IPS-NIHi7 (cell line): ENCODE measurements around the gene TRA2B.
A peak's percentile ranks its signal among the peaks of the same experiment; 100 is the strongest.

Source experiments
- DNase-seq: peaks from one replicate; pipeline ENCODE4 v3.0.0; 2012; ENCODE audit warnings: mixed read lengths; ENCODE audit errors: extremely low spot score

TRA2B gene

DNA sequence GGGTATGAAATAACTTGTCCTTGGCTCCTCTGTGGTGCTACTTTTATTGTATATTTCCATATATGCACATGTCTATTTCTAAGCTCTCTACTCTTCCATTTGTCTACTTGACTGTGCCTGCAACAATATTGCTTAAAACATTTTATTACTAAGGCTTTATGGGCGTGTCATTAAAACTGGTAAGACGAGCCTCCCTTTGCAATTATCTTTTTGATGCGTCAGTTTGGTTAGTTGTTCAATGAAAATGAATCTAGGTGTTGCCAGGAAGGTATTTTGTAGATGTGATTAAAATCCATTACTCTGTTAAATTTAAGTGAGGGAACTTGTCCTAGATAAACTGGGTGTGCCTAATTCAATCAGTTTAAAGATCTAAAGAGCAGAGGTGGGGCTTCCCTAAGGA is 12.9 kb upstream of the TRA2B start:
- no peak for DNase-seq

DNA sequence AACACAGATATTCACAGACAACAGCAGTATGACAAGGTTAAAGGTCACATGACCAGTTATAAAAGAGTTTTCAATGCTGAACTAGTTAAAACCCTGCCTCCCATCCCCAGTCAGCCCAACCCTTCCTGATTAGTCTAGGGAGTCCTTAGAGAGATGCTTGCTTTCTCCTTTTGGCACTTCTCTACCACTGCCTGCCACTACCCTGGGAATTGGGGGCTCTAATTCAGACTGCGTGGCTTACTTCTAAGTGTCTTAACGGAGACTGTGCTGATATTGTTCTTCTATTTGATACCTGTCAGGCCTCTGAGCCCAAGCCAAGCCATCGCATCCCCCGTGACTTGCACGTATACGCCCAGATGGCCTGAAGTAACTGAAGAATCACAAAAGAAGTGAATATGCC is 11.7 kb upstream of the TRA2B start:
- no peak for DNase-seq

DNA sequence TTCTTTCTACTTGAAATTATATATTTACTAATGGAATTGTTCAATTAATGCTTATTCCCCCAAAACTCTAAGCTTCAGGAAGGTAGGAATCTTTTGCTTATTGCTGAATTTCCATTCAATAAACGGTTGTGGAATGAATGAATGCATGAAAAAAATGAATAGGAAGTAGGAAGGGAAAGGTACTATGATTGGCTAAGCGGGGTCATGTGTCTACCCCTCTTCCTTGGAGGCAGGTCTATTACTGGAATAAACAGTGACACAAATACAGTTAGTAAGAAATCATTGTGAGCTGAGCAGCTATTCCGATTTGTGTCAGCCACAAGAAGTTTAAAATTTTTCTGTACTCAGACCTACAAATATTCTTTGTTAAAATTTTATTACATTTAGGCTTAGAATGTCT is 10.5 kb upstream of the TRA2B start:
- no peak for DNase-seq

DNA sequence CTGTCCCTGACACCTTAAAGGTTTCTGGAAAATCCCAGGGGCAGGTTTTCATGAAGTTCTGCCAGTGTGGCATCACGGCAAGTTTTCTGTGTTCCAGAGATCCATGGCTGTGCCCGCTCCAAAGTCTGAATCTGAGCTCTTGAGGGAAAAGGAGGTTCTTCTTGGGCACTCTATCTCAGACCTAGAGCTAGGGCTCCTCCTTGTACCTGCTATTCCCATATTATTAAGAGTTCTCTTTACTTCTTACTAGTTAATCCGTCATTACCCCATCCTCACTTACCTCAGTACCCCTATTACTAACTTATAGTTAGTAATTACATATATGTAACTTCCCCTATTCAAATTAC is 5.9 kb upstream of the TRA2B start:
- DNase-seq: no peak

DNA sequence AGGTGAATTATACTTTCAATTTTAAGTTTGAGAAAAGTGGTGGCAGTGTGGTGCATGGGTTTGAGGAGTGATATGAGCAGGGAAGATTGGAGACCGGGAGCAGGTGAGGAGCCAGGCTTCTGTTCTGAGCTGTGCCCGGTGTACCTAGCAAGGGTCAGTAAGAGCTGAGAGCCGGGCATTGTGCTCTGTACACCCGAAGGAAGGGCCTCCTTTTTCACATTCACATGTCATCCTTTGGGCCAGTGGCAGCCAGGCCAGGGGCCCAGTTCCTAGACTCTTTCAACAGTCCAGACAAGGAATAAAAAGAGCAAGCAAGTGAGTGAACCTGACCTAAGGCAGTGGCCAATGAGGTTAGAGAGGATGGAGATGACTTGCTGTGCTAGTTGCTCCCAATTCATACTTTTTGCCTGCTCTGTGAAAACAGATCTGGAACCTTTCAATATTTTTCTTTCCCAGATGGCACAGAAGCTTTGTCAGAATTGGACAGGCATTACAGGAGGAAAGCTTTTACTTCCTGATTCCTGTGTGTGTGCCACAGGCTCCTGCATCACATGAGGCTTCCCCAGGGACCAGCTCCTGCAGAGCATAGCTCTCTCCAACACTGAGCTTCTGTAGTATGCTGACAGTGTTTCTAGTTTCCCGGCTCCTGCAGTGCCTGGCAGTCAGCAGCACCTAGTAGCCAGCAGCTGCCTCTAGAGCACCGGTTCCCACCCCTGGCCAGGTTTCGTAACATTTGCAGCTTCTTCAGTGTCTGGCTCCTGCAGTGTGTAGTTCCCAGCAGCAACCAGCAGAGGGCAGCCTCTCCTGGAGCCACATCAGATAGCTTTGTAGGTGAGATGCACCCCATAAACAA is 5.3 kb upstream of the TRA2B start:
- DNase-seq: peak; percentile 86

DNA sequence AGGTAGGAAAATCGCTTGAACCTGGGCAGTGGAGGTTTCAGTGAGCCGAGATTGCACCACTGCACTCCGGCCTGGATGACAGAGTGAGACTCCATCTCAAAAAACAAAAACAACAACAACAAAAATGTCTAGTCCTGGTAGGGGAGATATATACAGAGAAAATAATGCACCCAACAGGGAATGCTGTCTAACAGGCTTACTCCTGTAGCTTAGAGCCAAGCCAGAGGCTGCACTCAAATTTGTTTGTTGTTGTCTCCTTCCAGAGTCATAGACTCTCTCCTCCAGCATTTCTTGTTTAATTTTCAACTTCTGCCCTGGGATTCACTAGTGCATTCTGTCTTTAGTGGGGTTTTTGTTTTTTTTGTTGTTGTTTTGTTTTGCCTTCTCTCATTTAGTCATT is 4.6 kb upstream of the TRA2B start:
- DNase-seq: no peak

DNA sequence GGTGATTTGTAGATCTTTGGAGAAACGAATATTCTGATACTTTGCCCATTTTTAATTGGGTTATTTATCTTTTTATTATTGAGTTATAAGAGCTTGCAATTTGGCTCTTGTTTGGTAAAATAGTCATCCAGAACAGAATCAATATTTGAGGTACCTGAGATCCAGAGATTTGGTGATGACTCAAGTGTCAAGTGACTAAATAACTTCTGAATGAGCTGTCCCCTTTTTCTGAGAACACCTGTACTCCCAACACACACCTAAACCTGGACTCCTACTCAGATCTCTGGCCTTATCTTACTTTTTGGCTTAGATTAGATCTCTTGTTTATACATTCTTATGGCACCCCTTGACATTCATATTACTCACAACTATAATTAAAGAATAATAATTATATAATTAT is 3.1 kb upstream of the TRA2B start:
- DNase-seq: no peak

DNA sequence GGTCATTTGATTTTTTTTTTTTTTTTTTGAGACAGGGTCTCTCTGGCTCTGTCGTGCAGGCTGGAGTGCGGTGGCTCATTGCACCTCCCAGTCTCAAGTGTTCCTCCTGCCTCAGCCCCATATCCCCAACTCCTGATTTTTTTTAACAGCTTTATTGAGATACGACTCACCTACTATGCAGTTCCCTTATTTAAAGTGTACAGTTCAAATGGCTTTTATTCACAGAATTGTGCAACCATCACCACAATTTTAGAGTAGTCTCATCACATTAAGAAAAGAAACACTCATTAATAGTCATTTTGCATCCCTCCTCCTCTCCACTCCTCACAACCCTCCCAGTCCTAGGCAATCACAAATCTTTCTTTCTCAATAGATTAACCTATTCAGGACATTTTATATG is 1.9 kb upstream of the TRA2B start:
- DNase-seq: no peak

DNA sequence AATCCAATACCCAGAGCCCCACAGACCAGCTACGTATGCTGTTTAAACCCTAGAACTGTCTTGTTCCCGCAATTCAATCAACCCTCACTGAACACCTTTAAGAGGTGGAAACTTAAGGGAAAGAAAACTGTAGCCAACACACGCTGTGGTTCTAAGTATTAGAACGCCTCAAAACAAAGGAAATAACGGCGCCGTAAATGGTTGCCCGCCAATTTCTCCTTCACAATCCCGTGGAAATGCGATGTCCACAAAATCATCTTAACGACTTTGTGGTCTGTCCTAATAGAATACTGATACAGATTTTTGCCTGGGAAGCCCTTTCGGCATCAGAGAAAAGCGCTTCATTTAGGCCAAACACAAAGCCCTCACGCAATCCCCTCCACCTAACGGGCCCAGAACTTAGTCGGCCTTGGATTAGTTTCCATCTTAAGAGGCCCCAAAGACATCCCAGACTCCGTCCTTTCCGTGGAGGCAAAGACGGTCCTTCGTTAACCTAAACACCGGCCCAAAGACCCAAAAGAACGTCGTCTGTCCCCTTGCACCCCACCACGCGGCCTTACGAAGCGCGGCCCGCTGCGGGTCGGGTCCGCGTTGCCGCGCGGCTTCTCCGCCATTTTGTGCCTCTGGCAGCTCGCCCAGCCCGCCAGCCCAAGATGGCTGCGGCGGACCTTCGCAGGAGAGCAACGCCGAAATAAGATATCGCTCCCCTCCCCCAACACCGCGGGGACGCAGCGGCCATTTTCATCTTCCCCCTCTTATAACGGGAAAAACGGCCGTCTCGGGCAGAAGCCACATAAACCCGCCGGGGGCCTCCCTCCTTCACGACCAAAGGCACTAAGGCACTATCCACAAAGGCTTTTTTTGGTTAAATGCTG is 763 bp downstream of the TRA2B start:
- peak; percentile 71 for DNase-seq

DNA sequence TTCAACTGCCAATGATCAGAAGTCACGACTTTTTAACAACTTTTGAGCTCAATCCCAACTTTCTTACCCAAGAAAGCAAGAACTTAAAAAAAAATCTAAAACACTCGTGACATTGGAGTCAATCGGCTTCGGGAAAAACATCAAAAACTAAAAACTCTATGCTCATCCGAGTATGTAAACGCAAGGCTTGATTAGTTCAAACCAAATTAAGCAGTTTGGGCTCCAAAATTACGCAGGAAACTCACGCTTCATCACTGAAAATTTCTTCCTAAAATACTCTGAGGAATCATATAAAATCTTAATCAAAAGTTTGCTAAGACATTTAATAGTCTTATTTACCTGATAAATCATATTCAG is 1.6 kb downstream of the TRA2B start:
- no peak for DNase-seq

DNA sequence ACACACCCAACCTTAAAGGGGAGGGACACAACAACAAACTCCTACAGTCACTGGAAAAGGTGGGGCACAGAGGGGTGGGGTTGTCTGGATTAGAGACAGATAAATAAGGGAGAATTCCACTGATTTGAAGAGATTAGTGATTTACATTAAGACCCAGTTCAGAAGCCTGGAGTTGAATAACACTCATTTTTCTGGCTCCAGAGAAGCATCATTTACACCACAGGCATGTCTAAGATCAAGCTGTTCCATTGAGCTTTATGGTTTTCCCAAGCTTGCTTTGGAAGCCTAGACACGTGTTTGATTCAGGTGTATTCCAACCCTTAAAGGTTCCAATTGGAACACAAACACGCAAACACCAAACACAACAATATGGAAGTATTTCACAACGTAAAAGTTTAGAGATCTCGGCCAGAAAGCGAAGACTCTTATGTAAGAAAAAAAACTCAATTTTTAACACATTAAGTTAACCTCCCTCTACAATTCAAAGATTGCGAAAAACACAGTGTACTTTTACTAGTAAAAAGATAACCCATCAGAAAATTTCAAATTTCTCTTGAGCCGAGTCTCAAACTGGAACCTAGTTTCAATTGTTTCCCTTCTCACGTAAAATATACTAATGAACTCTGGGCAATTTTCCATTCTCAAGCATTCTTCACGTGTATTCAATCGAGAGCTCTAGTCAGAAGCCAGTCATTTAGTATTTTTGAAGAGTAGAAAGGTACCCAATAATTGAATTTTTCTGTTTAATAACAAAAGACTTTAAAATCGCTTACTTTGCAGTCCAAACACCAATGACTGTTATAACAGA is 2.1 kb downstream of the TRA2B start:
- DNase-seq: no peak

DNA sequence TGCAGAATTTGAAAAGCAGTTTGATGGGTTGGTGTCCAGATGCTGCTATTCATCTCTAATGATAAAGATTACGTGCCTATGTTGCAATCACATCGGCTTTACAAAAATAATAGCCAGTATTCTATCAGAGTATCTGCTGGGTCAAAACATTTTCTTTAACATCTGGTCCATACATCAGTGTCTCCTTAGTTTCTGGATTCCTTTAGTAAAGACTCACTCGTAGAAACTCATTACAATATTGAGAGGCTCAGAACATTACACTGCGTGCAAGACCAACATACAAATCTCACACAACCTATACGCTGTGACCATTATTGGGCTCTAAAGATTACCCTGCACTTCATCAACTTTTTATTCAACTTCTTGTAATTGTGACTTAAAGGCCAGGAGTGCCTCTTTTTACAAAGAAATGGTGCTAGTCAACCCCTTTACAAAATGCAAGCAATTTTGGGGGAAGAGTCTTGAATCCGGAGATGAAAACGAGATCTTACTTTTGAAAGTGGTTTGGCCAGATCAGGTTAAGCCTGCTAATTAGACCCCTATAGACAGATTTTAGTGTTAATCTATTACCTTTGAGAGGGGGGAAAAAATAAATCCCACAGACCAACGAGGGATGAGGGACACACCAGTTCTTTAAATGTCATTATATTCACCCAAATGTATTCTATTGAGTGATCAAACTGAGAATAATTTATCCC is 2.9 kb downstream of the TRA2B start:
- no peak for DNase-seq

DNA sequence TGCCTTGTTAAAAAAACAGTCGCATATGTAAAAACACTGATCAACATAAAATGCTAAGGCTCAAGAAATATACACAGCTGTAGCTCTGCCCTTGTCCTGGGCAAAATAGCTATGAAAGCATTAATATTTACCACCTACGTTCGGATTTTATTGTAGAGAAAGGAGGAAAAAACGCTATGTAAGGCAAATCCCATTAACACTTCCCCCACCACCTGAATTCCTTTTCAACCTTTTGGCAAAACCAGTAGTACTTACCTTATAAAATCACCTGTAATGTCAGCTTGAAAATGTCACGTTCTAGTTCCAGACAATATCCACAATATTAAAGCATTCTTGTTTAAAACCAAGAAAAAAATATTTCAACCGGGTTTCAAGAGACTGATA is 3.6 kb downstream of the TRA2B start:
- DNase-seq: no peak

DNA sequence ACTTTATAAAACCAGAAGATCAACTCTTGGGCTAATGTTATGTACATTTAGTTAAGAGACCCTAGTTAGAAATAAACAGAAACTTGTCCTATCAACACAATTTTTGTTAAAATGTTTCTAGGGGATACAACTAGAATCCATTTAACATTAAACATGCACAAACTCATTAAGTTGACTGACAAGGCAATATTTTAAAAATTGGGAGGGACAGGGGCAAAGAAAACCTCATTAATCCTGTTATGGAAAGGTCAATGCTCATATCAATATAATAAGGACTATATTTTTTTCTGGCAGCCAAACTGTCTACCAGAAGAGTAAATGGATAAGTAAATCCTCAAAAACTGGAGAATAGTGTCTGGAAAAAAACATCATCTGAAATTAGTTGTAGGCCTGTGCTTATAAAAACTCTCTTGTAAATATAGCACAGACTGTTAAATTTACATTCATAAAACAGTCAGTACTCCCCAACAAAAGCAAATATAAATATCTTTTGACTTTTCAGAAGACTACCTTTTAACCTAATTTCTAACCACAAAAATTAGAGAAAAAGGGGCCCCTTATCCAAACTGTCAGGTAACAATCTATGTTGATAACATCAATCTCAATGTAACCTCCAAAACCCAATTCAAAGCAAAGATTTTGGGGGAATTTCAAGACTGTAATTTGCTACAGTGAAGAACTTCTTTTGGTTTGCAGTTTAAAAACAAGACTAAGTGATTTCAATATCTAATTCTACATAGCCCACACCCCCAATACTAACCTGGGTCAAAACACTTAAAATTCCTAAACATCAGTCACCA is 4.2 kb downstream of the TRA2B start:
- DNase-seq: no peak

DNA sequence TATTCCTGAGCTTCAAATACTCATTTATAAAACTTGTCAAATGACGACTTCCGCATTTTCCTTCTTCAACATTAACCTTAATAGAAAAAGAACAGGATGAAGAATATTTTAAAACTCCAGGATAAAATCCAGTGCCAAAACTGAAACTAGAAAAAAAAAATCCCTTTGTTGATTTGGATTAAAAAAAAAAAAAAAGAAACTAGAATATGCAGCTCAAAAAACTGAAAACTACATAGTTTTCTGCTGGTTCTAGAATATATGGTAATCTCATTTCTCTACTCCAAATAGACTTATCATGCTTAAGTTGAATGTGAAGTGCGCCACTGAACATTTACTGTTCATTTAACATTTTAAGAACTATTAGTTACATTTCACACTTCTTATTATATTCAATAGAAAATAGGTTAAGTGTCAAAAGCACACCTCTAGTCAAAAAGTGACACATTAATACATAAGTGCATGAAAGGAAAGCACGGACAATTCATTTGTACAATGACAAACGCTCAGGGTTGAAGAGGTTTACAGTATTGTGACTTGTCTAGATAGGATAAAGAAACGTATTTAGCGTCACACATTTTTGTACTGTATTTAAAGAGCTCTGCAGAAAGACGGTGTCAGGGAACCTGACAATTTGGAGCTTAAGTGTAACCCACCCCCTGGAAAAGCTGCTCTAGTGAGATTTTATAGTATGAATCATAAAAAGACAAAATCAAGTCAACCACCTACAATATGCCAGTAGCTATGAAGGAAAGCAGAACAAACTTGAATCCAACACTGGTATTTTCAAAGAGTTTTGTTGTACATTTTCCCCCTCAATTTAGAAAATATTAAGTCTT is 5.8 kb downstream of the TRA2B start:
- no peak for DNase-seq

DNA sequence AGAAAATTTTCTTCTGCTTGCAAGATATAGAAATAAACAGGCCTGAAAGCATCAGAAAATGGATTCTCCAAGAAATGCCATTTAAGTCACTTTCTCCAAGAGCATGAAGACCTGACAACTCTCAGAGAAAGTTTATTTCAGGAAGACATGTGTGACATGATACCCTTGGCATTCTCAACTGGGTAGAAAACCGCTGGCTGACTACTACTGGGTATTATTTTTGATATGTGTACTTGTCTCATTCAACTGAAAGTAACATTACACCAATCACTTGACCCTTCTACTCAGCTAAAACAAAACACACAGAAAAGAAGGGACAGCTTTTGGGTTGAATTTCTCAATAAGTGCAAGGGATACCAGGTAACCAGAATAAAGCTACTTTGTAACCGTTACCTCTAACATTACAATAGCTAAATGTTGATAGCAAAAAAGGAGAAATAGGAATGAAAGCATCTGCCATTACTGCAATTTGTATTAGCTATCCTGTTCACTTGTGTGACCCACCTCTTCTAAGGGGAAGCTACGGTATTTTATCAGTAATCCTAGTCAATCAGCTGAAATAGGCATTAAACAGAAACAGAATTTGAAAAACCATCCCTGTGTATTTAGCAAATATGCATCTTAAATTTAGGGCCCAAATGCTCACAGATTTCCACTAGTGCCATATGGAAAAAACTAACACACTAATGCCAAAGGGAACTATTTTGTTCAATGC is 7.3 kb downstream of the TRA2B start:
- DNase-seq: no peak

DNA sequence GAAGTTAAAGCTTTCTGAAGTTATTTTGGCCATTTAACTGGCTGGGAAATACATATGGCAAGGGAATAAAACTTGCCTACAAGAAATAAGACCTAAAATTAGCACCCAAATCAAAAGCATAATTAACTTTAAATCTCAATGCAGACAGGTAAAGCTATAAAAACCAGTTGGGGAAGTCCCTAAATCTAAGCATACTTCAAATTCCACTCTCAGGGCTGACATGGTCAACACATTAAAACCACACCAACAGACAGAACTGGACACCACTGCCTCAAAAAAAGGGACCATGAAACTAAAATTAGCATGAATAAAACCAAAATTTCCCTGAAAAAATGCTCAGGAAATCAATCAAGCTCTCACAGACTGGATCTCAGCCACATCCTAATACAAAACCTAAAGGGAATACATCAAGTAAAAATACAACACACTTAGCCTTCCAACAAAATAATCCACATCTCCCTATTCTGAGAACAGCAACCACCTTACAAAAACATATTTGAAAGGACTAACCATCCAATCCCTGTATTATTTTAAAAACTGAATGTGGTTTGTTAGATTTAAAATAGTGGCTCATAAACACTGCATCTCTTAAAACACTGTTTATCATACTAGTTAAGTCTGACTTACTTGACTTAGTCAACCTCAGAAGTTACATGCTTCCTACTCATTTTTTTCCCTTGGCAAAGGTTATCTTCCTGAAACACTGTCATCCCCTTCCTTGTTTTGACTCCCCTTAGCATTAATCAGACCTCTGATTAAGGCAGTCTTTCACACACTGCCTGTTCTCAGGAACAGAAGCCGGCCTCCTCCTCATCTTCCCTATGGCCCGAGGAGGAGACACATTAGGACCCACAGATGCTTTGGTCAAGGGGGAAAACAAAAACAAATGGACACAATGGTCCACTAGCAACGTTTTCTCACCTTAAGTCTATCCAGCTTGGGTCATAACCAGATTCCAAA is 8.3 kb downstream of the TRA2B start:
- no peak for DNase-seq

DNA sequence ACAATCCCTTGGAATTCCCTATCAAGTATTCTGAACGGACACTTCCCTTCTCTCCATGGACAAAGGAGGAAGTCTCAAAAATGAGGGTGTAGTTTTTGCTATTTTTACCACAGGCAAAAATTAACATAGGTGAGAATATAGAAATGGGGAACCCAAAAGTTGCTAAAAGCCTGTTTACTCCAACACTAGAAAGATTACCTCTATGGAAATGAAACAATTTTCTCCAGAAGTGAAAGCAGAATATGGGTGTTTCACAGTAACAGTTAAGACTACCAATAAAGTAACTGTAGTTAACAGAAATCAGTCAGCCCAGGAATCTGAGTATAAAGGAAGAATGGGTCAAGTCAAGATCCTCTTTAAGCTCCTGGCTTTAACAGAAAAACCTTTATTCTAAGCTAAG is 9.3 kb downstream of the TRA2B start:
- DNase-seq: no peak
